GM21526 (cell line): ENCODE results near the gene CCNF.
"Not testable (repeated sequence)": the region's sequence is repeated elsewhere in the genome, so short reads cannot be mapped to it uniquely, and the experiment has no call there.

Experiments
- ATAC-seq: cut with Tn5 transposase; IDR thresholded peaks from one replicate; pipeline ENCODE4 v1.9.1; 2021; ENCODE audit warnings: moderate library complexity; ENCODE audit not compliant: unreplicated experiment, low FRiP score

Gene CCNF

DNA sequence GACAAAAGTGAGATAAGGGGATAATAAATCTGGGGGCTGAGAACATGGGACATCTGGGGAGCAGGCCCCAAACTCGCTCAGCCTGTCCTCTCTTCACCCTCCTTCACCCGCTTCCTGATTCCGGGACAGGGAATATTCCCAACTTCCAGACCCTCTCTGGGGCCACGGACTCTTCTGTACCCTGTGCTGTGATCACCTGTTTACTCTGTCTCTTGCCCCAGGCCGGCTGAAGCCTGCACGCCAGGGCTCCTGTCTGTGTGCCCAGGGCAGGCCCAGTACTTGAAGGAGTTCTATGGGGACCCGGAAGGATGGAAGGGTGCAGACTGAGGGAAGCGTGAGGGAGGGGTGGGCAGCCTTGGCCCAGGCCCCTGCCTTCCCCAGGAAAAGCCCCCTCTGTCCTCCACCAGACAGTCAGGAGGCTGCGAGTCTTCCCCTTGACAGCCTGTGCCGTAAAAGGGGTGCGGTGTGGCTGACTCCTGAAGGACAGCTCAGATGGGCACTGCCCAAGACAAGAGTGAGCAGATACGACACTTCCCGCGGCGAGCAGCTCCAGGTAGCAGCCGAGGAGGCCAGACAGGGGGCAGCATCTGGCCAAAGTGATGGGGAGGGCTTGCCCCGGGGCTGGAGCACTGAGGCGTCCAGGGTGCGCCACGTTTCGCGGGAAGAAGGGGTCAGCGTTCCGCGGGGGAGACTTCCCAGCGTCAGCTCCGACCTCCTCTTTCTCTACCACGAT, 1.0 kb upstream of the CCNF start:
- no peak for ATAC-seq

DNA sequence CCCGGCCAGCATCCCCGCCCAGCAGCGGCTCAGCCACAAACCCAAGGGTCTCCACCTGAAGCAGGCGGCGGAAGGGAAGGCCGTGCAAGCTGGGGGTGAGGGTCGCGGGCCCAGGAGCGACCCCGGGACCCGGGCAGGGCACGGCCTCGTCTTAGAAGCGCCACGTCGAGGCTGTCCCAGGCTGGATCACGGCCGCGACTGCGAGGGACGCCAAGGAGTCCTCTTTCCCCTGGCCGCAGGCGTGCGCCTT, 538 bp upstream of the CCNF start:
- no peak for ATAC-seq

DNA sequence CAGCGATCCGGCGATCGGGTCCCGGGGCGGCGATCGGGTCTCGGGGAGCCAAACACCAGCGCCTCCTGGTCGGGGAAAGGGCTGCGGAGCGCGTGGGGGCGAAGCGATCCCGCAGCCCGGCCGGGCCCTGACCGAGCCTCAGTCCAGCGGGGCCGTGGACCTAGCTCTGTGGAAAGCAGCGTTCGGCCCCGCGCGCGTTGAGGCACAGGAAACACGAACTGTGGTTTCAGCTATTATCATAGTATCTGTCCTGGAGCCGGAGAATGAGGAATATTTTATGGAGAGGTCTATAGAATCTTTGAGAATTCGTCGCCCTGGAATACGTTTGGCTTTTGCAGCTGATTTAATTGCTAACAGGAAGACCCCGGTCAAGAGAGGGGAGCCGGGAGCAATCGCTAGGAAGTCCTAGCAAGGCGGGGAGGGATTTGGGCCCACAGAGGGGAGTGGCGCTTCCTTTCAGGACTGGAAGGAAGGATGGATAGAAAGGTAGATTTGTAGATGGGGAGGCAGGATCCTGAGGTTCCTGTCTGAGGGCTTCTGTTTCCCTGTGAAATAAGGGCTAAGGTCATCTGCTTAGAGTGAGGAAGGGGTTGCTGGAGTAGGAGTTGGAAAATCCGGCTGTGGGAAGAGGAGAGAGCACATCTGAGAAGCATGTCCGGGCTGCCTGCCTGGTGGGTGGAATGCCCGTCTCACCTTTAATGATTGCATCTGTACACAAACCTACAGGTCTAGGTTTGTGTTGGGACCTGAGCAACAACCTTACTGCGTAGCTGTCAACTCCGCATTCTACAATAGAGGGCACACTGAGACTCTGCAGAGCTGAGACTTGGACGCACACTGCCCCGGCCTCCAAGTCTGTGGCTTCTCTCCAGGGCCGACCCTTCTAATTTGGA, 770 bp downstream of the CCNF start:
- peak; percentile 23 for ATAC-seq

DNA sequence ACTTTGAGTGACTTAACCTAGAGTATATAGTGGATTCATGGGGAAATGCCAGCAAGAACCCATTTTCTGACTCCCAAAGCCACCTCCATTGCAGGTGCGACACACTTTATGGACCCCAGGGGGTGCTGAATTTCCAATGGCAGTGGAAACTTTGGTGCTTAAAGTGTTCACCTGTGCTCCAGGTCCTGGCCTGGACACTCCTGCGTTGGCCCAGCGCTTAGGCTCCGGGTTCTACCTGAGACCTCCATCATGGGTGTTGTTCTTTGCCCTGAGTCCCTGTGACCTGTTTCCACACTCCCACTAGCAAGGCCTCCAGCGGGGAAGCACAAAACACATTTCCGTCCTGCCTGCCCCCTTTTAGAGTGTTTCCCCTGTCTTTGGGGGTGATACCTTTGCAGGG, 3.0 kb downstream of the CCNF start:
- no peak for ATAC-seq

DNA sequence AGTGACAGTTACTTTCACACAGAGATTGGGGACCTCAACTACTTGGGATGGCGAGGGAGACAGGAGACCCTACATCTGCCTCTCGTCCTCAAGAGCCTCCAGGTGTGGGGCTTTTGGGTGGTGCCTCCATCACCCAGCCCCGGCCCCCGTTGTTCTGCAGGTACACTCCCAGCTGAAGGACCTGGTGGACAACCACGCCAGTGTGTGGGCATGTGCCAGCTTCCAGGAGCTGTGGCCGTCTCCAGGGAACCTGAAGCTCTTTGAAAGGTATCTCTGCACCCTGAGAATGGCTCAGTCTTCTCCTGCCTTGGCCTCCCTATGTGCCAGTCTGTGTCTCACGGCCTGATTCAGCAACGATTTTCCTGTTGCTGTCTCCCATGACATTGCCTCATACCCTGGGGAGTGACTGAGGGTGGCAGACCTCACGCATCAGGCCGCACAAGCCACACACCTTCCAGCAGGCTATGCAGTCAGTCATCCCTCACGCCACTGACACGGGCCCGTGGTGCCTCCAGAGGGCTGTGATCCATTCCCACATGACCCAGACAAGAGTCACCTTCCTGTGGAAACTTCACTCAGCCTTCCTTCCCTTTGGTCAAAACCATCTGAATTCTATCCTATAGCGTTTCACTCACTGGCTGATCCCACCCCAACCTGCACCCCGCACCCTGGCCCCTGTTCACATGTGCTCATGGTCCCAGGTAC, 3.7 kb downstream of the CCNF start:
- no peak for ATAC-seq

DNA sequence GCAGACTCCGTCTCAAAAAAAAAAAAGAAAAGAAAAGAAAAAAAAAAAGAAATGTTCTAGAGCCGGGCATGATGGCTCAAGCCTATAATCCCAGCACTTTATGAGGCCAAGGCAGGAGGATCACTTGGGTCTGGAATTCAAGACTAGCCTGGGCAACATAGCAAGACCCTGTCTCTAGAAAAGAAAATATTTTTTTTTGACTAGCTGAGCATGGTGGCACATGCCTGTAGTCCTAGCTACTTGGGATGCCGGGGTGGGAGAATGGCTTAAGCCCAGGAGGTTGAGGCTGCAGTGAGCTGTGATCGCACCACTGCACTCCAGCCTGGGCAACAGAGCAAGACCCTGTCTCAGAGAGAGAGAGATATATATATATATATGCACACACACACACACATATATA, 6.0 kb downstream of the CCNF start:
- not testable (repeated sequence) for ATAC-seq

DNA sequence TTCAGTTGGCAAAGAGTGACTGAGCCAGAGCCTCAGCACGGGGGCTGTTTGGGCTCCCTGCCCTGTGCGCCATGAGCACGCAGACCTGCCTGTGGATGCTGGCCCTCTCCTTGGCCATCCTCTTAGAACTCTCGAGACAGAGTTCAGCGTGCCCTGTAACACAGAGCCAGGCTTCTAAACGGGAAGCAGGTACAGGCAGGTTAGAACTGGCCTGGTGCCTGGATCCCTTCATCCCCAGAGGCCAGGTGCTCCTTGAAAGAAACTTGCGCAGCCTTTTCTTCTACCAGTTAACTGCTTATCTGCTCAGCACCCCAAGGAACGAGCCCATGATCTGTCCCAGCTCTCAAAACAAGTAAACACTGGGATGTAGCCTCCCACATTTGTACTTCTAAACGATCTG, 6.9 kb downstream of the CCNF start:
- ATAC-seq: no peak

DNA sequence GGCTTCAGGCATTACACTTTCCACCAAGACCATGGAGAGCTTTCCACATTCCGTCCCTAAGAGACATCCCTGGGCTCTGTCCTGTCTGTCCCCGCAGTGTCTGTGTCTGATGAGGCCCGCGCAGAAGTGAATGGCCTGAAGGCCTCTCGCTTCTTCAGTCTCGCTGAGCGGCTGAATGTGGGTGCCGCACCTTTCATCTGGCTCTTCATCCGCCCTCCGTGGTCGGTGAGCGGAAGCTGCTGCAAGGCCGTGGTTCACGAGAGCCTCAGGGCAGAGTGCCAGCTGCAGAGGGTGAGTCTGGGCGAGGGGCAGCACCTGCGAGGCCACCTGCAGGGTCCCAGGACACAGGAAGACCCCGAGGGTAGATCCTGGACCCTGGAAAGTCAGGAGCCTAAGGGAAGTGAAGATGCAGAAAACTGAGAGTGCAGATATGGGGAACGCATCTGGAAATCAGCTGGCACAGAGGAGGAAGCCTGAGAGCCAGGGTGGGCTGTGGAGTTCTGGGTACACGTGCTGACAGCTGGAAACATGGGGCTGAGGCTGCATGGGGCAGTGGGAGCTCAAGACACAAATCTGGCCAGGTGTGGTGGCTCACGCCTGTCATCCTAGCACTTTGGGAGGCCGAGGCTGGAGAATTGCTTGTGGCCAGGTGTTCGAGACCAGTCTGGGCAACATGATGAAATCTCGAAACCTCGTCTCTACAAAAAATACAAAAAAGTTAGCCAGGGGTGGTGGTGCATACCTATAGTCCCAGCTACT, 8.0 kb downstream of the CCNF start:
- ATAC-seq: no peak

DNA sequence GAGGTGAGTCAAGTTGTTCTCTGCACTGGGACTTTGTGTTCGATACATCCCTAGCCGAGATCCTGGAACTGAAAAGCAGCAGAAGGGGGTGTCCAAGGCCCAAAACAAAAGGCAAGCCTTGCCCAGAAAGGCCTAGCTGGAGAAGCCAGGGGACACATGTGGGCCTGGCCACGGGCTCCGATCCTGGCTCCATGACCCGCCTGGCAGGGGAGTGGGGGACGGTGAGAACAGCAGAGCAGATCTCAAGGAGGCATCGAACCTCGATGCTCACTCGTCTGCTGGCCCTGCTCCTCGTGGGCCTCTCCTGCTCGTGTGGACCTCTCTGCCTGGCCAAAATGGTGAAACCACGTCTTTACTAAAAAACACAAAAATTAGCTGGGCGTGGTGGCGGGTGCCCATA, 8.9 kb downstream of the CCNF start:
- ATAC-seq: no peak

DNA sequence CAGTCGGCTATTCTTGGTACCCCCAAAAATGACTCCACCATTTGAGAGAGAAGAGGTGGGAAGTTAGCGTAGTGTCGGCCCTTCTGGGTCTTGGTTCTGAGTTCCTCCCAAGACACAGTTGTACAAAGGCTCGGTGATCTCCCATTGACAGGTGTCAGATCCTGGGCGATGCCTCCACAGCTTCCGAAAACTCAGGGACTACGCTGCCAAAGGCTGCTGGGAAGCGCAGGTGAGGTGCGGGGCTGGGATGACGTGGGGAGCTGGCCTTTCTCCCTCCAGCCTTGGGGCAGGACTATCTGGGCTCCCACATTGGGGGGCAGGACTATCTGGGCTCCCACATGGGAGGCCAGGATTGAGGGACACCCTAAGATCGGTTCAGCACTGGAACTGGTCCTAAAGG, 10.4 kb downstream of the CCNF start:
- ATAC-seq: no peak

DNA sequence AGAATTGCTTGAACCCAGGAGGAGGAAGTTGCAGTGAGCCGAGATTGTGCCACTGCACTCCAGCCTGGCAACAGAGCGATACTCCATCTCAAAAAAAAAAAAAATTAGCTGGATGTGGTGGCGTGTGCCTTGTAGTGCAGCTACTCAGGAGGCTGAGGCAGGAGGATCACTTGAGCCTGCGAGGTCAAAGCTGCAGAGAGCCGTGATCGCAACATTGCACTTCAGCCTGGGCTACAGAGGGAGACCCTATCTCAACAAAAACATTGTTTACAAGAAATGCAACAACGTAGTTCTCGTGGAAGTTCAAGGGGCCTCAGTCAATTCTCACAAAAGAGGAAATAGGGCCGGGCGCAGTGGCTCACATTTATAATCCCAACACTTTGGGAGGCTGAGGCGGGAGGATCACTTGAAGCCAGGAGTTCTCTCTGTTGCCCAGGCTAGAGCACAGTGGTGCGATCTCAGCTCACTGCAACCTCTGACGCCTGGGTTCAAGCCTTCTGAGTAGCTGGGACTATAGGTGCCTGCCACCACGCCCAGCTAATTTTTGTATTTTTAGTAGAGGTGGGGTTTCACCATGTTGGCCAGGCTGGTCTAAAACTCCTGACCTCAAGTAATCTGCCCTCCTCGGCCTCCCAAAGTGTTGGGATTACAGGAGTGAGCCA, 12.0 kb downstream of the CCNF start:
- not testable (repeated sequence) for ATAC-seq

DNA sequence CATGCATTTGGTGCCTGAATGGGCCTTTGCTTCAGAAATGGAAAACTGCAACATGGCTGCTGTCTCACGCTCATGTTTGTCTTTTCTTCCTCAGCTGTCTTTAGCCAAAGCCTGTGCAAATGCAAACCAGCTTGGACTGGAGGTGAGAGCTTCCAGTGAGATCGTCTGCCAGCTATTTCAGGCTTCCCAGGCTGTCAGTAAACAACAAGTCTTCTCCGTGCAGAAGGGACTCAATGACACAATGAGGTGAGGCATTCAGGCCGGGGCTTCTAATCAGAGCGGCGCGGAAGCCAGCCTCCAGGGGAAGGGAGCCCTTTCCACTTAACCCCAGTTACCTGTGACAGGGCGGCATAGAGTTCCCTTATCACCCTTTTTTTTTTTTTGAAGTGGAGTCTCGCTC, 14.3 kb downstream of the CCNF start:
- no peak for ATAC-seq

DNA sequence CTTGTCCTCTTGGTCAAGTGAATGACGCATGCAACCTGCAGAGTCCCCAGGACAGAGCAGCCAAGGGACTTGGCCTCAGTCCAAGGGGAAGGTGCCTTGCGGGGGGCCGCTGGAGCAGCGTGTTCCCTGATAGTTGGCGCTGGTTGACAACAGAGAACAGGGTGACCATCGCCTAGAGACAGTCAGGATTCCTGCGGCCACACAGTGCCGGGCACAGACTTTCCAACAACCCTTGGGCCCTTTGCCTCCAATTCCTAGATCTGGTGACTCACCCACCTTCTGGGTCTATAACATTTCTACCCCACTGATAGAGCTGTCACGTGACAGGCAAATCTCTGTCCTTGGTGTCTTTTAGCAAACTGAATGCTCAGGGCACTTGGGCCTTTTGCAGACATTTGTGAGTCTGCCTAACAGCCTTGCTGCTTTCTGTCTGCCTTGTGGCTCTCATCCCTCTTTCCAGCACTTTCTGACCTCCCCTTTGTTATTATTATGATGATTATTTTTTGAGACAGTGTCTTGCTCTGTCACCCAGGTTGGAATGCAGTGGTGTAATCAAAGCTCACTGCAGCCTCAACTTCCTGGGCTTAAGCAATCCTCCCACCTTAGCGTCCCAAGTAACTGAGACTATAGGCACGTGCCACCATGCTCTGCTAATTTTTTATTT, 18.8 kb downstream of the CCNF start:
- no peak for ATAC-seq

DNA sequence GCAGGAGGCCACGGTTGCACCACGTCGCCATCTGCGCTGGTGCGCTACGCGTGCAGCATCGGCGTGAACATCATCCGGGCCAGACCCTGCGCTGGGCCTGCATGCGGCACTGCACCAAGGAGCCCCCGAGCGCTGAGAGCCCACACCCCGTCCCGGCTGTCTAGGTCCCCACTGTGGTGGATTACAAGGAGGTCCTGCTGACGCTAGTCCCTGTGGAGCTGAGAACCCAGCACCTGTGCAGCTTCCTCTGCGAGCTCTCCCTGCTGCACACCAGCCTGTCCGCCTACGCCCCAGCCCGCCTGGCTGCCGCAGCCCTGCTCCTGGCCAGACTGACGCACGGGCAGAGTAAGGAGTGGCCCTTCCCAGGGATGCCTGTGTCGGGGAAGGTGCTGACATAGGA, 19.9 kb downstream of the CCNF start:
- ATAC-seq: no peak

DNA sequence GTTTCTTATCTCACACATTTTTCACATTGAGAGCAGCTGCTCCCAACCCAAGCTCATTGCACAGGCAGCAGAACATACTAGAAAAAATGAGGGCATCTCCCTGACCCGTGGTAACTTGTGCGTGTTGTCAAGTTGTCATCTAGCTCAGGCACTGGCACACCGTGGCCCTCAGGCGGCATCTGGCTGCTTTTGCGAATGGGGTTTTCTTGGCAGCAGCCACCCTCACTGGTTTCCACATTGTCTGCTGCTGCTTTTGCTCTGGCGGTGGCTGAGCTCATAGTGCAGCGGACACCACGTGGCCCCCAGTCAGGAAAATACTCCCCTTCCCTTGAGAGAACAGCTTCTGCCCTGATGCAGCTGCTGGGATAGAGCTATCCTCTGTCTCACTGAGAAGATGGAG, 21.3 kb downstream of the CCNF start:
- no peak for ATAC-seq

DNA sequence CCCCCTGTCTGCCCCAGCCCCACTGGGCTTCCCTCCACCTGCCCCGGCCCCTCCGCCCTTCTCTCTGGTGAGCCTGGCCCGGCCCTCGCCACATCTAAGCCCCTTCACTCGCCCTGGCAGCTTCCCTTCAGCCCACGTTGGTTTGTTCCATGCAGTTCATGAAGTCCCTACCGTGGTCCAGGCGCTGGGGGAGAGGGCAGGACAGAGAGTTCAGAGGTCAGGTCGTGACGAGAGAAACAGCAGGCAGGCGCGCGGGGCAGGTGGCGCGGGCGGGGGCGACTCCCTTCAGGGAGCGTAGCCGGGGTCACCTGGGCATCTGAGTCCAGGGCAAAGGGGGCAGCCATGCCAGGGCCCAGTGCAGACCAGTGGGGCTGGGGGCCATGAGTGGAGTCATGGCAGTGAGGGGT, 21.7 kb downstream of the CCNF start:
- no peak for ATAC-seq

DNA sequence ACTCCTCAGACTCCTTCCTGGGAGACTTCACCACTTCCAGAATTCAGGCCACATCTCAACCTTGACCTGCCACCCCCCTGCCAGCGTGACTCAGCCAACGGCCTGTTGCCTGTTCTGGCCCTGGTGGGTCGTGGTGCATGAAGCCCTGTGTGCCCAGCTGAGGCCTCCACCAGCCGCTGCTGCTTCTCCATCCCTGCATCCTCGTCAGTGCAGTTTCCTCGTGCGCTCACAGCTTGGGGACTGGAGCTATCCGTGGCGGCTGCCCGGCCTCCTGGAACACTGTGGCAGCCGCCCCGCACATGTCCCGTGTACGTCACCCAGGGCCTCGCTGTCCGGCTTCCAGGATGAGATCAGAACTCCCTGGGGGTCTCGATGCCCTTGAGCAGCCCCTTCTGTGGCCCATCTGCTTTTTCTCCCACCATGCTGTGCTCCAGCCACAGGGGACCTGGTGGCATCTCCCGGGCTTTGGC, 22.6 kb downstream of the CCNF start:
- ATAC-seq: no peak

DNA sequence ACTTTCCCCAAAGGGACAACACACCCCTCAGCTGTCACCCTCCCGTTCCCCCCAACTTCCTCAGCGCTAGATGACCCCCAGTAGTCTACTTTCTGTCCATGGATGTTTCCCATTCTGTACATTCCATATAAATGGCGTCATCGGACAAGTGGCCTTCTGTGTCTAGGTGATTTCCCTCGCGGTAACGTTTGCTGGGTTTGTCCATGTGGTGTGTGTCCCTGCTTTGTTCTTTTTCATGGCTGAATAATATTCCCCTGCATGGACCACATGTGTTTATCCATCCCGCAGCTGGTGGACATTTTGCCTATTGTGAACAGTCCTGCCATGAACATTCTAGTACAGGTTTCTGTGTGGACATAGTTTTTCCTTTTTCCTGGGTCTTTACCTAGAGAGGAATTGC, 23.4 kb downstream of the CCNF start:
- ATAC-seq: no peak

DNA sequence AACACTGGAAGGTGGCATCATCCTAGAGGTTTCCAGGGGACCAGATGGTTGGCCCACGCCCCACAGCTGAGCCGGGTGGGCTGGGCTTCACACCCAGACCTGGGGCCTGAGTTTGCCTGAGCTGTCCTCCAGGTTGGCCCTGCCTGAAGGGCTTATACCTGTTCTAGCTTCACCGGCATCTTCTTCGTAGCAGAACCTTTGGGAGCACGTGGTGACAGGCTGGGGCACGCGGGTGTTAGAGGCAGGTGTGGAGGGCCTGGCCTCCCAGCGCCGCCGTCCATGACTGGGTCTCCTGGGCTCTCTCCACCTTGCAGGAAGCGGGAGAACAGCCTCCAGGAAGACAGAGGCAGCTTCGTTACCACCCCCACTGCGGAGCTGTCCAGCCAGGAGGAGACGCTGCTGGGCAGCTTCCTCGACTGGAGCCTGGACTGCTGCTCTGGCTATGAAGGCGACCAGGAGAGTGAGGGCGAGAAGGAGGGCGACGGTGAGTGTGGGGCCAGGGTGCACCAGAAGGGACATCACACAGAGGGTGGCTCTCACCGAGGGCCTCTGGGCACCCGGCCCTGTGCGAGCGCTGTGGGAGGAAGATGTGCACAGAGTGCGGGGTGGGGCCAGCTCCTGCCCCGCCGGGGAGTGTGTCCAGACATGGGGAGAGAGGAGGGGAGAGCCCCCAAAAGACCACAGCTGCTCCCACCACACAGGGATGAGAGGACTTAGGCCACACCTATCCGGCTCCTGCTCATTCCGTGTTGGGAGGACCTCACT, 26.0 kb downstream of the CCNF start:
- no peak for ATAC-seq
